IPS-NIHi11 (cell line): ENCODE measurements around the gene CHID1.

ENCODE experiments used
- DNase-seq: peaks from one replicate; pipeline ENCODE4 v3.0.0; 2012; ENCODE audit warnings: mixed read lengths, low spot score

The CHID1 gene

DNA sequence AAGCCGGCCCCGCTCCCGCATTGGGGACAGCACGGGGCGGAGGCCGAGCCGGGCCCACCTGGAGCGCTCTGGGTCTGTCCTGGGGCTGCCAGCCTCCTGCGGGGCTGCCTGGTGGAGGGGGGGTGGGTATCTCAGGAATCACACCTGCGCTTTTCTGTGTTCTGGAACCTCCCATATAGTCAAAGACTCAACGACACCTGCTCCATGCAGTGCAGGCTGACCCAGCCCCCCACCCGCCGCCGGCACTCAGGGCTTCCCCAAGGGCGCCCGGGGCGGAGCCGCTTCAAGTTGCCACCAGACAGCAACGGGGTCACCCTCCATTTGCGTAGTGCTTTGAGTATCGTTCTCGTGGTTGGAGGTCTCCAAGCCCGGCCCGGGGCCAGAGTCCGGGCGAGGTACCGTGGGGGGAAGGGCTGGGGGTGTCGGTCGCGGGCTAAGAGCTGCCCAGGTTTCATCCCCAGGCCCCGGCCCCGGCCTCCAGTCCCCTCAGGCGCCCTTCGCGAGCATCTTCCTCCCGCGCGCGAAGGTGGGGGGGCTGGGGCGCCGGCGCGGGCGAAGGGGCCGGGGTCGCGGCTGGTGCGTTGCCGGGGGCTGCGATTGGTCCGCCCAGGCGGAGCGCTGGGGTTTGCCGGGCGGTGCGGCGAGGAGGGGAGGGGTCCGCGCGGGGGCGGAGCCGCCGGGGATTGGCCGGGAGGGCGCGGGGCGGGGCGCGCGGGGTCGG lies 61.3 kb downstream of the CHID1 start:
- DNase-seq = peak; percentile 94

- DNase-seq = peak; percentile 69
Observed at GRCh38 chr11:848380-848931, 62.2 kb downstream of the CHID1 start.

GRCh38 chr11:847876-848275 lies 62.7 kb downstream of the CHID1 start:
- DNase-seq = no peak

DNA sequence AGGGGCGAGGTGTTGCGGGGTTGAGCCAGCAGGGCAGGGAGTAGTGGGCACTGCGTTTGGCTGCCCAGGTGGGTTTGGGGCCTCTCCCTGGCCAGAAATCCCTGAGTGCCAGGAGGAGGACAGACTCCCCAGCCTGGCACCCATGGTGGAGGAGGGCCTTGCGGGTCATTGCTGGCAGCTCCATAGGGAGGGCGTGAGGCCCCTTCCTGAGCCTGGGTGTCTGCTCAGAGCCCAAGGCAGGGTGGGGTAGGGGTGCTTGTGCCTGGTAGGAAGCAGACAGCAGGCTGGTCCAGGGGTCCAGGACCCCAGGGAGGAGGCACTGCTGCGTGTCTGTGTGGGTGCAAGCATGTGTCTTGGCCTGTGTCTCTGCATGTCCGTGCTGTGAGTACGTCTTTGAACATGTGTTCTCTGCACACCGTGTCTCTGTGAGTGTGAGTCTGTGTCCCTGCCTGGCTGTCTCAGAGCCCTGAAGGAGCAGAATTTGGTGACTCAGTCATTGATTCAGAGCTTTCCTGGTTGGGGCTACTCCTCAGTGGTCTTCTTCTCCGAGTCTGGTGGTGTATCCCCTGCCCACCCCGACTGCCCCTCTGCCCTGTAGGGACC lies 64.0 kb downstream of the CHID1 start:
- no peak for DNase-seq

- no peak for DNase-seq
Observed at GRCh38 chr11:845872-846495, 64.6 kb downstream of the CHID1 start.

DNA sequence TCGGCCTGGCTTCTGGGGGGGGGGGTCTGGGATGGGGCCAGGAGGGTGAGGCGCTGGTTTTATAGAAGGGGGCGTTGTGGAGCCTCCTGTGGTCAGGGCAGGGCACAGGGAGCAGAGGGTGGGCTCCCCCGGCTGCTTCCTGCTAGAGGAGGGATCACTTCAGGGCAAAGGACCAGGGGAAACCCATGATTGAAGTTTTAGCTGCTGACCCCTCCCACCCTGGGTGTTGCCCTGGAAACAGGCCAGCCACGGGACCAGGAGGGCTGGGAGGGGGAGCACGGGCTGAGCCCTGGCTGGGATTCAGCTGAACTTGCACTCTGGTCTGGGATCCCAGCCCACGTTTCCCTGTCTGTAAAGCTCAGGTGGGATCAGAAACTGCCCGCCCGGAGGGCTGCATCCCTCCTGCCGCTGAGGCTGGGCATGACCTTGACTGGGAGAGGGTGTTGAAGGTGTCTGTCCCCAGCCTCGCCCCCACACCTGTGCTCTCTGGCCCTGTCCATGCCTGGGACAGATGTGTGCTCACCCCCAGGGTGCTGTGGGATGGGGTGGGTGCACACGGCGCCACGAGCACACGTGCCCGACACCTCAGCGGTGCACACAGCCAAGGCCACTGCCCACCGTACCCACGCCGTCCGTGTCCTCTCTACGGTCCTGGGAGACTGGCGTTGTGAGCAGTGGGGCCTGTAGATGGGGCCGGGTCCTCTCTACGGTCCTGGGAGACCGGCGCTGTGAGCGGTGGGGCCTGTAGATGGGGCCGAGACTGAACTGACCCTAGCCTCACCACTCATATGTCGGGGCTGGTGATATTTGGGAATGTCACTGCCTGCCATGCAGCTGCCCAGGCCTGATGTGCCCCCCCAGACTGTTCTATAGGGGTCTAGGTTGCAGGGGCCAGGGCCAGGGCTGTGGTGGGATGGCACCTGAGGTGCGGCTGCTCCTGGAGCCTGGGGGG lies 65.6 kb downstream of the CHID1 start:
- DNase-seq = peak; percentile 75

DNA sequence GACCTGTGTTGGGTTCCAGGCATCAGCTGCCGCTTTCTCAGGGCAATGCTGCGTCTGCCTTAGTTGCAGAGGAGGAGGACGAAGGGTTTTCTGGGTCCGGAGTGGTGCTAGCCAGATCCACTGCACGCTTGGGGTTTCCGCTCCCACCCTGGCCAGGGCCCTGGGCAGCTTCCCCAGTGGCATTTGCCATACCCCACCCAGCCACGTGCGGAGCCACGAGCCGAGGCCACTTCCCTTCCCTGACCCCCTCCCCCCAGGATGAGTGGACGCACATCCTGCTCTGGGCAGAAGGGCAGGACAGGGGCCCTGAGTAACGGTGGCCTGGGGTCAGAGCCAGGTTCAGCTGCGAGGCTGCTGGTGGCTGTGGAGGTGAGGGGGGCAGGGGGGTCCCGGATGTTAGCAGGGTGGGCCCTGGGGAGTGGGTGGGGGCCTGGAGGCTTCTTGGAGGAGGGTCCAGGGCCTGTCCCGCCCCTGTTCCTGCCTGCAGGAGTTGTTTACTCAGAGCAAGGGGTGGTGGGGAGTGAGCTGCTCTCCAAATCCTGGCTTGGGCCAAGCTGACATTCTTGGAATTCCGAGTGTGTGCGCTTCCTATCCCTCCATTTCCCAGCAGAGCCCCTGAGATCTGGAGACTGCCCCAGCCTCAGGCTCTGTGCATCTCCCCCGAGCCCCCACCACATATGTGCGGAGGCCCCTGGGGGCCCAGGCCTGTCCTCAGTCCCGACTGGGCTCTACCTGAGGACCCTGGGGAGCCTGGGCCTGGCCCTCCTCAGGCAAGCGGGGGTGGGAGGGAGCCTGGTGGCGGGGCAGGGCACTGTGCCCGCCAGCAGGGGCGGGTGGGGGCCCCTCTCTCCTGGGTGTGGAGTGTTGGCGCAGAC lies 66.6 kb downstream of the CHID1 start:
- DNase-seq = peak; percentile 74

- no peak for DNase-seq
Observed at GRCh38 chr11:843086-843734, 67.4 kb downstream of the CHID1 start.

GRCh38 chr11:842370-843002 lies 68.1 kb downstream of the CHID1 start, which contains the start of the genes POLR2L and TSPAN4:
Gene POLR2L (minus strand): TSS chr11:842529. CDS start chr11:842508, 21 bp downstream.
Gene TSPAN4 (plus strand): TSS chr11:842852. CDS start chr11:850305, 7,453 bp downstream.
- peak; percentile 87 for DNase-seq

DNA sequence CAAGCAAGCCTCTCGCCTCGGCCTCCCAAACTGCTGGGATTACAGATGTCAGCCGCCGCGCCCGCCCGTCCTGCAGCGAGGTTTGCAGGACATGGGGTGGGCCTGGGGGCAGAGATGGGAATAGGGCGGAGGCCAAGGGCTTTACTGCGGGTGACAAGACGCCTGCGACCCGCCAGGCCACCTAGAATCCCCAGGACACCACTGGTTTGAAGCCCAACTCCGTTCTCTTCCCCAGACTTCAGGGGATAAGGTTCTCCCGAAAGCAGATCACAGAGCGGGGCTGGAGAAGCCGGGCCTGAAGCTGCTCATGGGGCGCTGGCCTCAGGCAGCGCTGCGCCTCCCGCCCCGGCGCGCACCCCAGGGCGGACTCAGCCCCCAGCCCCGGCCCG lies 68.6 kb downstream of the CHID1 start:
- DNase-seq = no peak

DNA sequence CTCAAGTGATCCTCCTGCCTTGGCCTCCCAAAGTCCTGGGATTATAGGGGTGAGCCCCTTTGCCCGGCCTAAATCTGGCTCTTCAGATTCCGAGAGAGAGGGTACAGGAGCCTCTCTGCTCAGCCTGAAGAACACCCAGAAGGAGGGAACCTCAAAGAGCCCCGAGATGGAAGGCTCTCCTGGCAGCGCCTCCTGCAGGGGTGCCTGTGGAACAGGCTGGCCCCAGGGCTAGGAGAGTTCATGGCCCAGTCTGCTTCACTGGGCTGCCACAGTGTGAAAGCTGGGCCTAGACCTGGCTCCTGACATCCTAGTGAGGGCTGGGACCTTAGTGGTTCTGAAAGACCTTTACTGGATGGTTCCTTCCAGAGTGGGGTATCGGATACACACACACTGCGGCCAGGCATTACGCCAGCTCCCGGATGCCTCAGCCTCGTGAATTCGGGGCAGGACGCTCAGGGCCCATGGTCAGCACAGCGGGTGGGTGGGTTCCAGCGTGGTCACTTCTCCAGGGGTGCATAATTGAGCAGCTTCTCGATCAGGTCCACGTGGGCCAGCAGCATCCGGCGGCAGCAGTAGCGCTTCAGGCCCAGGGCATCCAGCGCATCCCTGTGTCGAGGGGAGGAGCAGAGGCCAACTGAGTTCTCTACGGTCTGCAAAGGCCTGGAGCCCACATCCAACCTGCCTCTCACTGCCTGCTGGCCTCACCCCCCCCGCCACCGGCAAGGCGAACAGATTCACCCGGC lies 70.6 kb downstream of the CHID1 start:
- DNase-seq = no peak

DNA sequence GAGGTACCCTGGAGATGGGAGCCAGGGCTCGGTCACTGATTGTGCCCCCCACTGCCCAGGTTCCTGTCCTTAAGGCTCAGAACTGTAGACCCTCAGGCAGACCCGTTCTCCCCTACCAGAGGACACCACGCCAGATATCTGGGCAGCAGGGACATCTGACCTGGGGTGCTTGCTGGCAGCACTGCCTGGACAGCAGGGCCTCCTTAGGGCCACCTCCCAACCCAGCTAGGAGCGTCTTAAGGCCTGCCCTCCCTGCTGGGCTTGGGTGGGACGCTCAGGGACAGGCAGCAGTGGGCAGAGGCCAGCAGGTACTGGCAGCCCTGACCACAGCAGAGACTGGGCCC lies 71.4 kb downstream of the CHID1 start:
- DNase-seq = no peak

GRCh38 chr11:838441-839279 lies 72.0 kb downstream of the CHID1 start:
- no peak for DNase-seq

- DNase-seq = no peak
Observed at GRCh38 chr11:837990-838307, 72.7 kb downstream of the CHID1 start.

GRCh38 chr11:837189-837989 lies 73.2 kb downstream of the CHID1 start:
- DNase-seq = no peak

DNA sequence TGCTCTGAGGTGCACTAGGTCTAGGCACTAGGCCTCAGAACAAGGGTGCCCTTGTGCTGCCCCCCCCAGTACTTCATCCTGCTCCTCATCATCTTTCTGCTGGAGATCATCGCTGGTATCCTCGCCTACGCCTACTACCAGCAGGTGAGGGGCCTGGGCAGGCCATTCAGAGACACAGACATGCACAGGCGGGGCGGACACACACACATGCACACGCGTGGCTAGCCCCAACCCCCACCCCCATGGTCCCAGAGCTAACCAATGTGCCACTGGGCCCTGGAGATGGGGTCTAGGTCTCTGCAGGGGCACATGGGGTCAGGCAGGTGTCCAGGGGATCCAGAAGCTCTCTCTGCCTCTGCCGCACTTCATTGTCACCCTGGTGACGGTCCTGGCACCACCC lies 73.9 kb downstream of the CHID1 start:
- no peak for DNase-seq

DNA sequence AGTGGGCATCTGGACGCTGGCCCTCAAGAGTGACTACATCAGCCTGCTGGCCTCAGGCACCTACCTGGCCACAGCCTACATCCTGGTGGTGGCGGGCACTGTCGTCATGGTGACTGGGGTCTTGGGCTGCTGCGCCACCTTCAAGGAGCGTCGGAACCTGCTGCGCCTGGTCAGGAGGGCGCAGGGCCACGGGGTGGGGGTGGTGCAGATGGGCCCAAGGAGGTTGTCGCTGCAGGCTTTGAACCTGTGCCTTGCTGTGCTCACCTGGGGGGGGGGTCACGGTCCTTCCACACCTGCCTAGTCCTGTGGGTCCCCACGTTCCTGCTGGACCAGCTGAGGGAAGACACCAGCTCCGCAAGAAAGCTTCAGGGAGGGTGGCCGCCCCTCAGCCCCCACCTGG lies 74.3 kb downstream of the CHID1 start:
- no peak for DNase-seq
